GM19239 (cell line): ENCODE measurements around the gene GRIK2.

Source experiments
- DNase-seq: peaks from one replicate; pipeline ENCODE4 v3.0.0; 2011; ENCODE audit warnings: low spot score; ENCODE audit not compliant: insufficient read length
- FAIRE-seq: peaks from 2 replicates; lab custom pipeline; 2011; peaks lifted over from hg19 to GRCh38; lab: Jason Lieb, UNC

Gene GRIK2

DNA sequence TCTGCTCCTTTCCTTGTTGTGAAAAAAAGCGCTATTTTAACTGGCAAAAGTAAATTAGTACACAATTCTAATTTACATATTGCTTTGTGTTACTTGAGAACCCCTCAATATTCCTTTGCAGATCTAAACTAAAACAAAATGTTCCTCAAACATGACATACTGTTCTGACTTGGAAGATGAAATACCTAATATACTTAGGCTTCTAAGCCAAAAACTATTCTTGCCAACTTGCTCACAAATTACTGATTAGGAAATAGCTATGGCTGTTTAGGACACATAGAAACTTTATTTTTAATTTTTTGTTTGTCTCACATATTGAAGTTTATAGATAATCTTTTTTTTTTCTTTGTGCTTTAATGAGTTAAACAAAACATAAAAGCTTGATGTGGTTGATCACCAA lies 542.2 kb downstream of the GRIK2 start:
- FAIRE-seq (no peak), DNase-seq (no peak)

GRCh38 chr6:101936516-101936915 lies 543.0 kb downstream of the GRIK2 start:
- FAIRE-seq (no peak), DNase-seq (no peak)

DNA sequence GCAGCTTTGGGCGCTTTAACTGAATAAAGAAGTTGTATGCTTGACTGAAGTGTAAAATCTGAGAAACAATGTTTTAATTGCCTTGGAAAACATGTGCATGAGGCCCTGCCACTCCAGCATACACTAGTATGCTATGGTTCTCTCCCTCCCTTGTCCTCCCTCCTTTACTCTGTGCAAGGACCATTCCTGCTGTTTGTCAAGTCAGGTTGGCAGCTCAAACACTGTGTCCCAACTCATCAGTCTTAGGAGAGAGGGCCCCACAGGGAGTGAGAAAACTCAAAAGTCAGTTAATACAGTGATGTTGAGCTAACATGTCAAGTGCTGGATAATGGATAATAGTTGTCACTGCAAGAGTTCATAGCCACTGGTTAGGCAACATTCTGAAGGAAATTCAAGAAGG lies 543.6 kb downstream of the GRIK2 start:
- FAIRE-seq = no peak
- DNase-seq = no peak

- DNase-seq (no peak), FAIRE-seq (no peak)
These were observed 546.9 kb downstream of the GRIK2 start for GRCh38 chr6:101940391-101940790.

- no peak for DNase-seq
- no peak for FAIRE-seq
These were observed 563.5 kb downstream of the GRIK2 start for GRCh38 chr6:101956961-101957360.

- FAIRE-seq = no peak
These were observed 567.8 kb downstream of the GRIK2 start for GRCh38 chr6:101961357-101961756.

DNA sequence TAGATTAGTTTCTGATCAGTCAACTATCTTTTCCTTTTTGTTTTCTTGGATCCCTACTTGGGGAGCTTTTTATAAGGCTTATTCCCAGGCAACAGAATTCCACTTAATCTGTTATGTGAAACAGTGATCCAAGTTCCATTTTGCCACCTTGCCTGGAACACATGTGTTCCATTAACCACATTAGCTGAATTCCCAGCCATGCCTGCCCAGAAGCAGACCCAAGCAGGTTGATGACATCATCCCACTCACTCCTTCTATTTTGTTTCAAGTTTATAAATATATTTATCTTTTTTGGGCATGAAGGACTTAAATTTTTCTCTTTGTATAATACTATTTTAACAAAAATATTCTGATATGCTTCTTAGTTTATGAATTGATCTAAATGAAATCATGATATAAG lies 587.4 kb downstream of the GRIK2 start:
- DNase-seq = no peak
- FAIRE-seq = no peak

More at GRCh38 chr6:101961357-101961756, 567.8 kb downstream of the GRIK2 start:
- DNase-seq = no peak

- DNase-seq (no peak), FAIRE-seq (no peak)
These were observed 593.0 kb downstream of the GRIK2 start for GRCh38 chr6:101986476-101986875.

DNA sequence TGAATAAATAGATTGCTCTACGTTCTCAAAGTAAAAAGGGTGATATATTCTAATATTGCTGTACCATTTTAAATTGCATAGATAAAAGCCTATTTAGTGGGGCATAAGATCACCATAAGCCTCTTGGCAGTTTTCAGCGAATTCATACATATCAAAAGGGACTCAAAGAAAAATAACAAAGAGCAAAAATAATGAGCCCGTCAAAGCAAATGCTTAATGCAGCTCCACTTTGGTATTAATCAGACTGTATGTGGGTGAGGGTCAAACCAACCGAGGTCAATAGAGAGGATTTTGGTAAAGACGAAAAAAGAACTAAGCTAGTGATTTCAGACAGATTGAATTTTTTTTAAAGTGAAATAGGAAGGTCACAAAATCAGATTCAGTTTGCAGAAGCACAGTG lies 598.8 kb downstream of the GRIK2 start:
- DNase-seq (no peak), FAIRE-seq (no peak)

DNA sequence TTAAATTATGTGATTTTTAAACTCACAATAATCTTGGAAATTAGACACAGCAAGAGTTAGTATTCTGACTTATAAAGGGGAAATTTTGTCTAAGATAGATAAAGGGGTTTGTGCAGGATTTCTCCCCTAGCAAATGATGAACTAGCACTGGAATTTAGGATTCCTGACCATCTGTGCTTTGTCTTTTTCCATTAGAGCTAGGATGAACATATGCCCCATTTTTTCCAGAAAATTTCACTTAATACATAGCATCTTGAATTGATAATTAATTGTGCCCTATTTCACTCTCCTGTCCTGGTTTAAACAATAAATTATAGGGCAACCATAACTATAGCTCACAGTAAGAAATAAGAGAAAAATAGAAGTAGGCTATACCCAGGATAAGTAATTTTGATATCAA lies 601.0 kb downstream of the GRIK2 start:
- DNase-seq = no peak
- FAIRE-seq = no peak

- no peak for DNase-seq
- FAIRE-seq = no peak
These were observed 621.9 kb downstream of the GRIK2 start for GRCh38 chr6:102015431-102015830.

DNA sequence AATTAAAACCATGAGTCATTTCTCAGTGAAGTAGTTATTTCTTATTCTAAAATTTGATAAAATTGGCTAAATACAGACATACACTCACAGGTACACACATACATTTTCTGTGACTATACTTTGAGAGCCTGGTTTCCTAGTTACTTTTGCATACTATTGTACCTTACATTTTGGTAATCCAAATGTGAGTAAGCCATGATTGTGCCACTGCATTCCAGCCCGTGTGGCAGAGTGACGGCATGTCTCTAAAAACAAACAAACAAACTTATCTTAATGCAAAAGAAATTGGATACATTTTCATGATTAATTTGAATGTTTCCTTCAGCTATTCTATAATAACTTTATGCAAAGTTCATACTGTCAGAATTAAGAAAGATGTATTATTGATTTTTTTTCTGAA lies 628.8 kb downstream of the GRIK2 start:
- FAIRE-seq (no peak), DNase-seq (no peak)

- FAIRE-seq (no peak), DNase-seq (no peak)
These were observed 629.3 kb downstream of the GRIK2 start for GRCh38 chr6:102022803-102023202.

GRCh38 chr6:102023977-102024657 lies 630.6 kb downstream of the GRIK2 start:
- no peak for DNase-seq
- FAIRE-seq = no peak

- DNase-seq (no peak), FAIRE-seq (no peak)
These were observed 633.1 kb downstream of the GRIK2 start for GRCh38 chr6:102026649-102027048.

DNA sequence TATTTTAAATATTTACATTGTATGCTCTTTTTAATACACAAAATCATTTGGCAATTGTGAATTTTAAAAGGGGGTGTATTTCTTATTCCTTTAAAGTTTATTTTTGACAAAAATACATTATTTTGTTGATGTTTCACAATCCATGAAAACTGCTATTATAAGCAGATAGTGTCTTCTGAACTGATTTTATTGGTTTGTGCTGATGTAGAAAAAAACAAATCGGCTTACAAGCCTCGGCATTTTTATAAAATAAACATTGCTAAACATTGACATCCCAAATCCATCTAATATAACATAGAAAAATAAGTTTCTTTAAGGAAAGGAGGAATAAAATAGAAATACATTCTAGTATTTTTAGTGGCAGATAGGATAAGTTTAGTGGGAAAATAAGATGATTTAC lies 634.7 kb downstream of the GRIK2 start:
- FAIRE-seq = no peak
- DNase-seq = no peak

DNA sequence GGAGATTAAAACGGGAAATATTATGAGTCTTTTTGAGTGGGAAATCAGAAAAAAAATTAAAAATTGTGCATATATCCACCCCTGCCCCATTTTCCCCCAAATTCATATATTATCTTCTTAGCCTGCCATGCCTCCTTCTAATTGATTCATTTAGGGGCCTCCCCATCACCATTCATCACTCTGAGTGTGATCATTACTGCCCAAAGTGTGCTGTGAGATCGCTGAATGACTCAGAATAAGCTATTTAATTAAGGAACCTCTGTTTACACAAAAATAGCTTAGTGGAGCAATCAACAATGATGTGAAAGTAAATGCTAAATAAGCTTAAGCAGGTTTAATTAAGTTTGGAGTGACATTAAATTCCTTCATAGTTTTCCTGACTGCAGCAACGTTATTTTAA lies 645.5 kb downstream of the GRIK2 start:
- FAIRE-seq = no peak
- no peak for DNase-seq

- no peak for FAIRE-seq
- DNase-seq = no peak
These were observed 645.9 kb downstream of the GRIK2 start for GRCh38 chr6:102039441-102039840.

- no peak for DNase-seq
- FAIRE-seq = no peak
These were observed 657.5 kb downstream of the GRIK2 start for GRCh38 chr6:102051001-102051400.

DNA sequence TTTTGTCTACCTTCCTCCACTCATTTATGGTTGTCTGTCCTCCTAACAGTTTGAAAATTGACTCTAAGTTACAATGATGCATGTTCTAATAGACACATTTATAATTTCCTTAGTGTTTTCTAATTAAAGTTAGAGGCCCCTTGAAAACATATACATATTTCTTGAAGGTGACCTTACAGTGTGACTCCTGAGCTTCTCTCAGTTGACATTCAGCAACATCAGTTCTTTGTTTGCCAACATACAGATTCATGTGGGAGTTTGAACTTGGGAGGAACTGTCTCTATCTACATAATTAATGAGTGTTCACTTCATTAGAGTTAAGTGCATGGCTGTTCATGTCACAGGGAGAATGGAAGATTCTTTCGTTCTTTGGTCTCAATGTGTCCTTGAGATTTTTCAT lies 658.2 kb downstream of the GRIK2 start:
- no peak for DNase-seq
- FAIRE-seq = no peak

- DNase-seq (no peak), FAIRE-seq (no peak)
These were observed 670.6 kb downstream of the GRIK2 start for GRCh38 chr6:102064142-102064541.

- no peak for FAIRE-seq
These were observed 672.8 kb downstream of the GRIK2 start for GRCh38 chr6:102066301-102066700.

More at GRCh38 chr6:102066301-102066700, 672.8 kb downstream of the GRIK2 start:
- DNase-seq = no peak
